Stimulated activated CD4-positive, alpha-beta T cell treated with anti-CD3 and anti-CD28 coated beads, Interleukin-4, amount 100 ng/mL, for 24 hours (primary cell): Measurements from ENCODE around the gene ELP2.
A peak's percentile ranks its signal among the peaks of the same experiment; 100 is the strongest.
"Not testable (repeated sequence)": the region's sequence is repeated elsewhere in the genome, so short reads cannot be mapped to it uniquely, and the experiment has no call there.

Experiments used
- DNase-seq: peaks from one replicate; pipeline ENCODE4 v3.0.0-alpha.2; 2020

ELP2 gene, protein sequence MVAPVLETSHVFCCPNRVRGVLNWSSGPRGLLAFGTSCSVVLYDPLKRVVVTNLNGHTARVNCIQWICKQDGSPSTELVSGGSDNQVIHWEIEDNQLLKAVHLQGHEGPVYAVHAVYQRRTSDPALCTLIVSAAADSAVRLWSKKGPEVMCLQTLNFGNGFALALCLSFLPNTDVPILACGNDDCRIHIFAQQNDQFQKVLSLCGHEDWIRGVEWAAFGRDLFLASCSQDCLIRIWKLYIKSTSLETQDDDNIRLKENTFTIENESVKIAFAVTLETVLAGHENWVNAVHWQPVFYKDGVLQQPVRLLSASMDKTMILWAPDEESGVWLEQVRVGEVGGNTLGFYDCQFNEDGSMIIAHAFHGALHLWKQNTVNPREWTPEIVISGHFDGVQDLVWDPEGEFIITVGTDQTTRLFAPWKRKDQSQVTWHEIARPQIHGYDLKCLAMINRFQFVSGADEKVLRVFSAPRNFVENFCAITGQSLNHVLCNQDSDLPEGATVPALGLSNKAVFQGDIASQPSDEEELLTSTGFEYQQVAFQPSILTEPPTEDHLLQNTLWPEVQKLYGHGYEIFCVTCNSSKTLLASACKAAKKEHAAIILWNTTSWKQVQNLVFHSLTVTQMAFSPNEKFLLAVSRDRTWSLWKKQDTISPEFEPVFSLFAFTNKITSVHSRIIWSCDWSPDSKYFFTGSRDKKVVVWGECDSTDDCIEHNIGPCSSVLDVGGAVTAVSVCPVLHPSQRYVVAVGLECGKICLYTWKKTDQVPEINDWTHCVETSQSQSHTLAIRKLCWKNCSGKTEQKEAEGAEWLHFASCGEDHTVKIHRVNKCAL

GRCh38 chr18:36129300-36130038 is at the start of gene ELP2, which contains the start of gene SLC39A6:
ELP2 (plus strand) TSS chr18:36129899; CDS start chr18:36129934, 35 bp downstream.
SLC39A6 (minus strand) TSS chr18:36129340; CDS start chr18:36127007, 2,333 bp downstream.
- peak; percentile 95 for DNase-seq

- DNase-seq: not testable (repeated sequence)
Measured at GRCh38 chr18:36081118-36081517, 48.6 kb upstream of the ELP2 start.

GRCh38 chr18:36083729-36084128 is 46.0 kb upstream of the ELP2 start:
- no peak for DNase-seq

DNA sequence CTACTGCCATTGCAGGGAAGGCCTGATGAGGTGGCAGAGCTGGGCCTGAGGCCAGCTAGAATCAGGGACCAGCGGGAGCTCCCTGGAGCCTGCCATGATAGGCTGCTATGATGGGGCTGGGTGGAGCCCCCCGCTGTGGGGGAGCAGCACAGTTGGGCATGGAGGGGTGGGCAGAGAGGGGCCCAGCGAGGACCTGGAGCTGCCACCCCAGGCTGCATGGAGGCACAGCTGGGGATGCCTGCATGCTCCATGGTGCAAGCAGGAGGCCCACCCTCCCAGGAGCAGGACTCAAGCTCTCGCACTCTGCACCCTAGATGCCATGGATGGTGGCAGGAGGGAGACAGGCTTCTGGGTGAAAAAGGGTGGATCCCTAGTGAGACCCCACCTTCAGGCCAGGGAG is 44.5 kb upstream of the ELP2 start:
- no peak for DNase-seq

DNA sequence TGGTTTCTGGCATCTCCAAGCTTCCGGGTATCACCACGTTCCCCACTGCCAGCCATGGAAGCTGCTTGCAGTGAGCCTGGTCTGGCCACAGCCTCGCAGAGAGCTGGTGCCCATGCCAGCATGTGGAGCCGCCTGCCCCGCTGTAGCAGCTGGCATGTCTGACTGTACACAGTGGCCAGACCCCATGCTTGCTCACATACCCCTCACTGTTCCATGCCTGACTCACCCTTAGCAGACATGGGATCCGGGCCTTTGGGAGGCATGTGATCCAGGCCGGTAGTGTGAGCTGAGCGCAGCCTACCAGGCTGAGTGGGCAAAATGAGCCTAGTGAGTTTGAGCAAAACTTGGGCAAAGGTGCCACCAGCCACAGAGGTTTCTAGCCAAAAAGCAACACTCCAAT is 43.5 kb upstream of the ELP2 start:
- DNase-seq: no peak

DNA sequence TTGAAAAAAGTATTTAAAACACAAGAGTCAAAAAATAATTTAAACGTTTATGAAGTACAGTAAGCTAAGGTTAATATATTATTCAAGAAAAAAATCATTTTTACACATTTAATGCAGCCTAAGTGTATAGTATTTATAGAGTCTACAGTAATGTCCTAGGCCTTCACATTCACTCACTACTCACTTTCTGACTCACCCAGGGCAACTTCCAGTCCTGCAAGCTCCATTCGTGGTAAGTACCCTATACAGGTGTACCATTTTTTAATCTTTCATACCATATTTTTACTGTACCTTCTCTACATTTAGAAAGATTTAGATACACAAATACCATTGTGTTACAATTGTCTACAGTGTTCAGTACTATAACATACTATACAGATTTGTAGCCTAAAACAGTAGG is 41.4 kb upstream of the ELP2 start:
- no peak for DNase-seq

DNA sequence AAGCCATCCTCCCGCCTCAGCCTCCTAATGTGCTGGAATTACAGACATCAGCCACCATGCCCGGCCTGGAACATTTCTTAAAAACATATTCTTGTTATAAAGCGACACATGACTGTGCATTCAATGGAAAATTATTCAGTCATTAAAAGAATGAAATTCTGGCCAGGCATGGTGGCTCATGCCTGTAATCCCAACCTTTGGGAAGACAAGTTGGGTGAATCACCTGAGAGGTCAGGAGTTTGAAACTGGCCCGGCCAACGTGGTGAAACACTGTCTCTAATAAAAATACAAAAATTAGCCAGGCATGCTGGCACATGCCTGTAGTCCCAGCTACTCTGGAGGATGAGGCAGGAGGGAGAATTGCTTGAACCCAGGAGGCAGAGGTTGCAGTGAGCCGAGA is 40.7 kb upstream of the ELP2 start:
- no peak for DNase-seq

- DNase-seq: not testable (repeated sequence)
Measured at GRCh38 chr18:36092116-36092515, 37.6 kb upstream of the ELP2 start.

DNA sequence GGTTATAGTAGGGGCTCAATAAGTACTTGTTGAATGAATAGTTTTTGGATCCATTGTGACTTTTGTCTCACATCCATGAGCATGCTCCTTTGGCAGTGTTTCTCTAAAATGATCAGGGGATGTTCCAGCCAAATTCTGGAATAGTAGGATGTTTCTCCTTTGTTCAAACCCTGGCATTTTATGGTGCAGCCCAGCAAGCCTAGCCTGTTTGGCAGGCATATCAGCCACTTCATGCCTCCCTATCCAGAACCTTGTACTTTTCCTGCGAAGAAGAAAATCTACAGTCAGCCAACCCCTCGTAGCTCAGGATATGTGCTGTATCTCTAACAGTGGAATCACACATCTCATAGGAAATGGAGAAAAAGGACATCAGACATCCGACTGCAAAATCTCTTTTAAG is 35.3 kb upstream of the ELP2 start:
- no peak for DNase-seq

- DNase-seq: no peak
Measured at GRCh38 chr18:36095936-36096519, 33.7 kb upstream of the ELP2 start.

DNA sequence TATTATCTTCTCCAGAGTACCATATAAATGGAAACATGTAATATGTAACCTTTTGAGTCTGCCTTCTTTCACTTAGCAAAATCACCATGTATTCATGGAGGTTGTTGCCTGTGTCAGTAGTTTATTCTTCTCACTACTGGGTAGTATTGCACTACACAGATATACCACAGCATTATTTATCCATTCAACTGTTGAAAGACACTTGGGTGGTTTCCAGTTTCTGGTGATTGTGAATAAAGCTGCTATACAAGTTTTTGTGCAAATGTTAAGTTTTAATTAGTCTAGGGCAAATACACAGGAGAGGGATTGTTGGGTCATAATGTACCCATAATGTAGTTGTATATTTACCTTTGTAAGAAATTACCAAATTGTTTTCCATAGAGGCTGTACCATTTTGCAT is 32.7 kb upstream of the ELP2 start:
- no peak for DNase-seq

- DNase-seq: no peak
Measured at GRCh38 chr18:36099311-36099710, 30.4 kb upstream of the ELP2 start.

- no peak for DNase-seq
Measured at GRCh38 chr18:36101943-36102342, 27.8 kb upstream of the ELP2 start.

DNA sequence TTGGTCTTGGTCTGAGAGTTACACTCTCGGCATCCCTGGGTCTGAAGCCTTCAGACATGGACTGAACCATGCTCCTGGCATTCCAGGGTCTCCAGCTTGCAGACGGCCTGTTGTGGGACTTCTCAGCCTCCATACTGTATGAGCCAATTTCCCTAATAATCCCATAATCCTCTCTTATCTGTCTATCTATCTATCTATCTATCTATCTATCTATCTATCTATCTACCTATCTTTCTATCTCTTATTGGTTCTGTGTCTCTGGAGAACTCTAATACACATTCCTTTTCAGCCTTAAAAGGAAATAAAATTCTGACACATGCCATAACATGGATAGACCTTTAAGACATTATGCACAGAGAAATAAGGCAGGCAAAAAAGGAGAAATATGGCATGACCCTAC is 24.9 kb upstream of the ELP2 start:
- no peak for DNase-seq

DNA sequence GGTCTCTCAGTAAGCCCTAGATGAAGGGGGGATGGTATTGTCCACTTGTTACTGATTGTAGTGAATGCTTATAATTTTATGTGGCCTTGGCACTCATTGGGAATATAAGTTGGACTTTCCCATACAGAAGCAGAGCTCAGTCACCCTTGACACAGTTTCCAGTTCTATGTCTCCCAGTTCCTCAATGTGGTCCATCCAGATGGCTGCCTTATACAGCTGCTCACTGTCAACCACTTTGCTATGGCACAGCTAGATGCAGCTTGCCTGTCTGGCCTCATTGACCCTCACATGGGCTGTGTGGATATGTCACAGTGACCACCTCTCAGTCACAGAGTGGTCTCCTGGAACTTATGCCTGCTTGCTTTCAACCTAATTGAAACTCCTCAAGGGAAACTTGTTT is 22.2 kb upstream of the ELP2 start:
- no peak for DNase-seq

GRCh38 chr18:36108196-36108595 is 21.5 kb upstream of the ELP2 start:
- DNase-seq: no peak

- DNase-seq: no peak
Measured at GRCh38 chr18:36108601-36109000, 21.1 kb upstream of the ELP2 start.

GRCh38 chr18:36109737-36110136 is 20.0 kb upstream of the ELP2 start:
- no peak for DNase-seq

GRCh38 chr18:36112302-36112701 is 17.4 kb upstream of the ELP2 start:
- DNase-seq: no peak

DNA sequence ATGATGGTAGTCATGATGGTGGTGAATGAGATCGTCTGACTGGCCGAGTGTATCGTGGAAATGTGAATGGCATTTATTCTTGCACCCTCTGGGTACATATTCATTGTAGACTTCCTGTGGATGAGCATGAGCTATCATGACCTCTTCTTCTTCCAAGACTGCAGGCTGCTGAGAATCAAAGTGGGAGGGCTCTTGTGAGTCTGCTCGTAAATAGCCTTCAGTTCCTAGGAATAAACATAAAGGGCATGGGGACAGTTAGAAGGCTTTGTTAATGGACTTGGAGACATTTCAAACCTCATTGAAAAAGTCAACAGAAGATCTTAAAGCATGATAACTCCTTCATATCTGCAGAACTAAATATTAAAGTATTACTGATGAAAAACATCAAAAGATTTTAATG is 15.4 kb upstream of the ELP2 start:
- no peak for DNase-seq

DNA sequence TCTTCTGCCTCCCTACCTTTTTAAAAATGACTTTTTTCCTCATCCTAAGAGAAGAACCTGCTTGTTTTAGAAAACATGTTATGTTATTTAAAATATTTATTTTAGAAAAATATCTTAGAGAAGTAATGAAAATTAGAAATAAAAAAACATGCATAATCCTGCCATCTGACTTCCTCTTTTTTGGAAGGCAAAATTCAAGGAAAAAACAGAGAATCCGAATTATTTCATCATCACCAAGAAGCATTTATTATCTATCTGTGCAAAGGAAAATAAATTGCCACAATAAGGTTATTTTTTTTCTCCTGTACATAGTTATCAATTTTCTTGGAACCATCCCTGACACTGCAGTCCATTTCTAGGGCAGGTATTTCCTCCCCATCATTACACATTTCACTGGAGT is 15.0 kb upstream of the ELP2 start:
- DNase-seq: no peak

GRCh38 chr18:36116771-36117170 is 12.9 kb upstream of the ELP2 start:
- DNase-seq: not testable (repeated sequence)

- no peak for DNase-seq
Measured at GRCh38 chr18:36120297-36120696, 9.4 kb upstream of the ELP2 start.
